Fibroblast of lung (primary cell): ENCODE data around the gene ZNF221.

ENCODE experiments used
- EZH2 ChIP-seq: IDR thresholded peaks from 2 replicates; pipeline ENCODE4 v1.5.1; 2012; ENCODE audit warnings: low read length, control low read depth, mild to moderate bottlenecking; ENCODE audit errors: missing control alignments
- TF ChIP-seq, protein P1 (sequence below), 2 donors: IDR thresholded peaks in 1 of 2; conservative IDR thresholded peaks in 1 of 2; 1 replicate in 1 of 2; 2 replicates in 1 of 2; pipeline ENCODE4 v1.5.1; 2011 to 2012; ENCODE audit warnings: low read length in 2 of 2, control low read depth in 1 of 2, inconsistent platforms in 1 of 2, low read depth in 1 of 2, mild to moderate bottlenecking in 1 of 2

DNA sequence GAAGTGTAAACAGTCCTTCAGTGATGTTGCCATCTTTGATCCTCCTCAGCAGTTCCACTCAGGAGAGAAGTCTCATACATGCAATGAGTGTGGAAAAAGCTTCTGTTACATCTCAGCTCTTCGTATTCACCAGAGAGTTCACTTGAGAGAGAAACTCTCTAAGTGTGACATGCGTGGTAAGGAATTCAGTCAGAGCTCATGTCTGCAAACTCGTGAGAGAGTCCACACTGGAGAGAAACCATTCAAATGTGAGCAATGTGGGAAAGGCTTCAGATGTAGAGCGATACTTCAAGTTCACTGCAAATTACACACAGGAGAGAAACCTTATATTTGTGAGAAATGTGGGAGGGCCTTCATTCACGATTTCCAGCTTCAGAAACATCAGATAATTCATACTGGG lies 59.4 kb downstream of the ZNF221 start:
- TF ChIP-seq, protein P1, sequence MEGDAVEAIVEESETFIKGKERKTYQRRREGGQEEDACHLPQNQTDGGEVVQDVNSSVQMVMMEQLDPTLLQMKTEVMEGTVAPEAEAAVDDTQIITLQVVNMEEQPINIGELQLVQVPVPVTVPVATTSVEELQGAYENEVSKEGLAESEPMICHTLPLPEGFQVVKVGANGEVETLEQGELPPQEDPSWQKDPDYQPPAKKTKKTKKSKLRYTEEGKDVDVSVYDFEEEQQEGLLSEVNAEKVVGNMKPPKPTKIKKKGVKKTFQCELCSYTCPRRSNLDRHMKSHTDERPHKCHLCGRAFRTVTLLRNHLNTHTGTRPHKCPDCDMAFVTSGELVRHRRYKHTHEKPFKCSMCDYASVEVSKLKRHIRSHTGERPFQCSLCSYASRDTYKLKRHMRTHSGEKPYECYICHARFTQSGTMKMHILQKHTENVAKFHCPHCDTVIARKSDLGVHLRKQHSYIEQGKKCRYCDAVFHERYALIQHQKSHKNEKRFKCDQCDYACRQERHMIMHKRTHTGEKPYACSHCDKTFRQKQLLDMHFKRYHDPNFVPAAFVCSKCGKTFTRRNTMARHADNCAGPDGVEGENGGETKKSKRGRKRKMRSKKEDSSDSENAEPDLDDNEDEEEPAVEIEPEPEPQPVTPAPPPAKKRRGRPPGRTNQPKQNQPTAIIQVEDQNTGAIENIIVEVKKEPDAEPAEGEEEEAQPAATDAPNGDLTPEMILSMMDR (conservative IDR thresholded peaks at IDR 0.05 in 1 of 2, IDR thresholded peaks at IDR 0.05 in 1 of 2; ENCODE audit: low read depth in 1 of 2, low read length in 2 of 2), result no peak
- TF ChIP-seq EZH2, result no peak
